ENCODE results near the gene PET117. TPM values are rescaled to one million over a fixed set of nuclear protein-coding genes. Genes with fewer than 3 reads are reported as not detected.
"Not testable (repeated sequence)": the region's sequence is repeated elsewhere in the genome, so short reads cannot be mapped to it uniquely, and the experiment has no call there.

The PET117 gene, protein sequence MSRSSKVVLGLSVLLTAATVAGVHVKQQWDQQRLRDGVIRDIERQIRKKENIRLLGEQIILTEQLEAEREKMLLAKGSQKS
- total RNA-seq (10 to 100 TPM; 14.1 to 15.0 TPM), polyA plus RNA-seq (10 to 100 TPM; 23.9 to 40.9 TPM)

DNA sequence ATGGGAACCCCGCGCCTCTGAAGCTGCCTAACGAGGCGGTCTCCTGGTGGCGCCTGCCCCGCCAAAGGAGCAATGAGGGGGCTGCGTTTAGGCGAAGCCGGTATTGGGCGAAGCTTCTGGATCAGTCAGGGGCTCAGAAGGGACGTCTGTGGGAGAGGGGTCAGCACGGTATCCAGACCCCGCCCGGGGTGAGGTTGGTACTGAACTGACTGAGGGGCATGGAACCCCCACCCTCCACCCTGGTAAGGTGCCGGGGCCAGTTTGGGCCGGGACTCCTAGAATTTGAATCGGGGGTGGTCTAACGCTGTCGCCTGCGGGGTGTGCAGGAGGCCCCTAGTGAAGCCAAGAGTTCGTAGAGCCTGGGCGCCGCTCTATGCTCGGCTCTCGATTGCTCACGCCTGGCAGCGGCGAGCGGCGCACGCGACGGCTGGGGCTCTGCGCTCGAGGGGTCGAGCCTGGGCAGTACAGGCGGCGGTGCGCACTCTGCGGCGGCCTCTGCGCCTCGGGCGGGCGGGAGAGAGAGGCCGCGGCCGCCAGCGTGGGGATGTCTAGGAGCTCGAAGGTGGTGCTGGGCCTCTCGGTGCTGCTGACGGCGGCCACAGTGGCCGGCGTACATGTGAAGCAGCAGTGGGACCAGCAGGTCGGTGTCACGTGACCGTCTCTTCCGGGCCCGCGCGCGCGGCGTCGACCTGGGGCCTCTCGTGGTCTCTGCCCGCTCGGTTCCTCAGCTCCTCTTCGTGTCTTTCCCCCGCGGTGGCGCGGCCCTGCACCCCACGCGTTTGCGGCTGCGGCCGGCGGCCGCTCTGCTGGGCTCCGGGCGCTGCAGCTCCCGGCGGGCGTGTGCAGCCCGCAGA is at the start of gene PET117, which contains the start of gene KAT14:
Gene PET117, plus strand, starts transcription at position 452 of the 854 bp plus-strand sequence. Its CDS starts 93 bp downstream, at position 545.
Gene KAT14, plus strand, starts transcription at position 452 of the 854 bp plus-strand sequence. CDS start 4,798 bp downstream, outside the sequence.
- Mint-ChIP-seq H3K36me3 (peaks cover 7 to 12% of the 10 kb centered on the region in 2 donors), H3K4me1 (peaks cover 22 to 43% (median 30%) of the 10 kb centered on the region in 4 donors), H3K27ac (peak within 1 kb of the TSS; percentile 89 to 96 (median 92)), H3K4me3 (peak within 1 kb of the TSS; percentile 88 to 94 (median 90)), H3K9me3 (no peaks in the 10 kb centered on the region), H3K27me3 (no peaks in the 10 kb centered on the region)
- Histone ChIP-seq H3K4me1 (ENCODE audit: insufficient read depth, low read length) (peaks cover 34% of the 10 kb centered on the region), H3K36me3 (ENCODE audit: insufficient read depth, low read length) (peaks cover 3% of the 10 kb centered on the region), H3K4me3 (ENCODE audit: low read length in 2 of 2) (peak within 1 kb of the TSS; percentile 71 to 87), H3K27ac (ENCODE audit: low read depth, low read length) (peak within 1 kb of the TSS; percentile 78), H3K27me3 (ENCODE audit: insufficient read depth, low read length) (no peaks in the 10 kb centered on the region), H3K9me3 (ENCODE audit: control insufficient read depth in 1 of 2, low read length in 2 of 2) (no peaks in the 10 kb centered on the region)
- ChIA-PET POLR2A (ENCODE audit: partially characterized antibody) (interaction anchor here (0.8 to 3.6 kb wide), 14 partner anchors 11 to 656 kb away, joined by 3 to 64 read pairs (median 4); partner anchors contain the start of genes DSTN, DZANK1, MGME1 and POLR3F), CTCF (ENCODE audit: partially characterized antibody) (interaction anchor here (1.0 to 1.1 kb wide), 2 partner anchors 150 to 199 kb away, joined by 3 to 4 read pairs; partner anchors contain the start of gene ZNF133)
- intact Hi-C loops (cut with micrococcal nuclease): loop anchor here (1.0 to 10.0 kb wide), 7 partner anchors 169 to 657 kb away; partner anchors contain the start of genes DSTN, DZANK1, POLR3F and RRBP1
- peak; percentile 89 to 95 (median 92) for DNase-seq

DNA sequence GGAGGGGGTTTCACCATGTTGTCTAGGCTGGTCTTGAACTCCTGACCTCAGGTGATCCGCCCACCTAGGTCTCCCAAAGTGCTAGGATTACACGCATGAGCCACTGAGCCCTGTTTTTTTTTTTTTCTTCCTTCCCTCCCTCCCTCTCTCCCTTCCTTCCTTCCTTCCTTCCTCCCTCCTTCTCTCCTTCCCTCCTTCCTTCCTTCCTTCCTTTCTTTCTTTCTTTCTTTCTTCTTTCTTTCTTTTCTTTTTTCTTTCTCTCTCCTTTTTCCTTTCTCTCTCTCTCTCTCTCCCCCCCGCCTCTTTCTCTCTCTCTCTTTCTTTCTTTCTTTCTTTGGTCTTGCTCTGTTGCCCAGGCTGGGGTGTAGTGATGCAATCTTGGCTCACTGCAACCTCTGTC is 49.4 kb upstream of the PET117 start:
- H3K9me3 Mint-ChIP-seq; H3K4me1 ChIP-seq (ENCODE audit: insufficient read depth, low read length); H3K4me3 ChIP-seq (ENCODE audit: low read length in 2 of 2); POLR2A ChIA-PET (ENCODE audit: partially characterized antibody); H3K27me3 ChIP-seq (ENCODE audit: insufficient read depth, low read length); H3K27me3 Mint-ChIP-seq; H3K36me3 Mint-ChIP-seq; DNase-seq; H3K27ac ChIP-seq (ENCODE audit: low read depth, low read length); H3K4me3 Mint-ChIP-seq; H3K36me3 ChIP-seq (ENCODE audit: insufficient read depth, low read length); H3K27ac Mint-ChIP-seq; H3K4me1 Mint-ChIP-seq; H3K9me3 ChIP-seq (ENCODE audit: control insufficient read depth in 1 of 2, low read length in 2 of 2); intact Hi-C loops (cut with micrococcal nuclease): not testable (repeated sequence)
- CTCF ChIA-PET (ENCODE audit: partially characterized antibody): interaction anchor here (0.7 kb wide), 1 partner anchor 300 kb away, joined by 4 read pairs; no protein-coding TSS in a partner anchor

DNA sequence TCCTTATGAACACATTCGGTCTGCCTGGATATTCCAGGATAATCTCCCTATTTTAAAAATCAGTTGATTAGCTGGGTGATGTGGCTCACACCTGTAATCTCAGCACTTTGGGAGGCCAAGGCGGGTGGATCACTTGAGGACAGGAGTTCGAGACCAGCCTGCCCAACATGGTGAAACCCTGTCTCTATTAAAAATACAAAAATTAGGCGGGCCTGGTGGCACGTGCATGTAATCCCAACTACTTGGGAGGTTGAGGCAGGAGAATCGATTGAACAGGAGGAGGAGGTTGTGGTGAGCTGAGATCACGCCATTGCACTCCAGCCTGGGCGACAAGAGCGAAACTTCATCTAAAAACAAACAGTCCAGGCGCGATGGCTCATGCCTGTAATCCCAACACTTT is 48.8 kb upstream of the PET117 start:
- H3K36me3 Mint-ChIP-seq, H3K27ac Mint-ChIP-seq: not testable (repeated sequence)

DNA sequence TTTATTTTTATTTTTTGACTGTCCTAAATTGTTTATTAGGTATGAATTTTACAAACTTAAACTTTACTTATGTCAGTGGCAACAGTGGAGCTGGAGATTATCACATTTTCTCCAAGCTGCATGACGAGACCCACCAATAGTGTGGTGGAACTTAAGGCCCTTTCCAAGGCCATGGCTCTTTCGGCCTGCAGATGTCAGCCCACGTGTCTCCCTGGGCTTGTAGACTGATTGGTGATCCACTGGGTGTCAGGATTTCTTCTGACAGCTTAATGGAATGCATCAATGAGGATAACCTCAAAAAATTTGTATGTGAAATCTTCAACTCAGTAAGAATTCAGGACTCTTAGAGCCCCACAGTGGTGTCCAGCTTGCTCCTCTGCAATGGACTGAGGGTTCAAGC is 47.6 kb upstream of the PET117 start:
- Mint-ChIP-seq H3K9me3 (no peaks in the 10 kb centered on the region), H3K36me3 (no peaks in the 10 kb centered on the region), H3K4me1 (no peaks in the 10 kb centered on the region), H3K27me3 (peaks cover 4 to 13% of the 10 kb centered on the region in 2 donors), H3K4me3 (no peak overlapping the region), H3K27ac (no peak overlapping the region)
- ChIA-PET POLR2A (ENCODE audit: partially characterized antibody) (no interaction called here), CTCF (ENCODE audit: partially characterized antibody) (no interaction called here)
- Histone ChIP-seq H3K27me3 (ENCODE audit: insufficient read depth, low read length) (no peaks in the 10 kb centered on the region), H3K36me3 (ENCODE audit: insufficient read depth, low read length) (no peaks in the 10 kb centered on the region), H3K27ac (ENCODE audit: low read depth, low read length) (no peak overlapping the region), H3K4me3 (ENCODE audit: low read length in 2 of 2) (no peak overlapping the region), H3K9me3 (ENCODE audit: control insufficient read depth in 1 of 2, low read length in 2 of 2) (no peaks in the 10 kb centered on the region), H3K4me1 (ENCODE audit: insufficient read depth, low read length) (no peaks in the 10 kb centered on the region)
- intact Hi-C loops (cut with micrococcal nuclease): no loop called here
- no peak for DNase-seq

More for the DNA sequence above, 48.8 kb upstream of the PET117 start:
- H3K36me3 ChIP-seq (ENCODE audit: insufficient read depth, low read length); H3K27me3 ChIP-seq (ENCODE audit: insufficient read depth, low read length); H3K9me3 Mint-ChIP-seq; POLR2A ChIA-PET (ENCODE audit: partially characterized antibody); H3K27me3 Mint-ChIP-seq; H3K4me1 Mint-ChIP-seq; intact Hi-C loops (cut with micrococcal nuclease); CTCF ChIA-PET (ENCODE audit: partially characterized antibody); H3K4me3 Mint-ChIP-seq; H3K9me3 ChIP-seq (ENCODE audit: control insufficient read depth in 1 of 2, low read length in 2 of 2); H3K4me1 ChIP-seq (ENCODE audit: insufficient read depth, low read length); DNase-seq; H3K4me3 ChIP-seq (ENCODE audit: low read length in 2 of 2); H3K27ac ChIP-seq (ENCODE audit: low read depth, low read length): not testable (repeated sequence)

DNA sequence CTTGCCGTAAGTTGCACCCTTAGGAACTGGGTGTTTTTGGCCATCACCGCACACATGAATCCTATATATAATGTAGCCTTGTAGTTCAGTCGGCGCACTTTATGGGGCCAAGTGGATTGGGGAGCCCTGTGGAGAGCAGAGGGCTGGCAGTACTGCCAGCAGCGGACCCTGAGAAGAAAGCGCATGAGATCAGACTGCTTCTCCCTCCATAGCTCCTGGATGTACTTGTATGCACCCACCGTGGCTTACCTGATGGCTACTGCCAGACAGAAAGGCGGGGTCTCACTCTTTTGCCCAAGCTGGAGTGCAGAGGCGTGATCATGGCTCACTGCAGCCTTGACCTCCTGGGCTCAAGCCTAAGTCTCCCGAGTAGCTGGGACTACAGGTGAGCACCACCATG is 47.2 kb upstream of the PET117 start:
- Histone ChIP-seq H3K4me1 (ENCODE audit: insufficient read depth, low read length) (no peaks in the 10 kb centered on the region), H3K4me3 (ENCODE audit: low read length in 2 of 2) (no peak overlapping the region), H3K9me3 (ENCODE audit: control insufficient read depth in 1 of 2, low read length in 2 of 2) (no peaks in the 10 kb centered on the region), H3K36me3 (ENCODE audit: insufficient read depth, low read length) (no peaks in the 10 kb centered on the region), H3K27ac (ENCODE audit: low read depth, low read length) (no peak overlapping the region), H3K27me3 (ENCODE audit: insufficient read depth, low read length) (no peaks in the 10 kb centered on the region)
- POLR2A ChIA-PET (ENCODE audit: partially characterized antibody): no interaction called here
- Mint-ChIP-seq H3K9me3 (no peaks in the 10 kb centered on the region), H3K36me3 (no peaks in the 10 kb centered on the region), H3K27me3 (peaks cover 4 to 13% of the 10 kb centered on the region in 2 donors), H3K27ac (no peak overlapping the region), H3K4me3 (no peak overlapping the region), H3K4me1 (no peaks in the 10 kb centered on the region)
- CTCF ChIA-PET (ENCODE audit: partially characterized antibody): no interaction called here
- no peak for DNase-seq
- intact Hi-C loops (cut with micrococcal nuclease): no loop called here

DNA sequence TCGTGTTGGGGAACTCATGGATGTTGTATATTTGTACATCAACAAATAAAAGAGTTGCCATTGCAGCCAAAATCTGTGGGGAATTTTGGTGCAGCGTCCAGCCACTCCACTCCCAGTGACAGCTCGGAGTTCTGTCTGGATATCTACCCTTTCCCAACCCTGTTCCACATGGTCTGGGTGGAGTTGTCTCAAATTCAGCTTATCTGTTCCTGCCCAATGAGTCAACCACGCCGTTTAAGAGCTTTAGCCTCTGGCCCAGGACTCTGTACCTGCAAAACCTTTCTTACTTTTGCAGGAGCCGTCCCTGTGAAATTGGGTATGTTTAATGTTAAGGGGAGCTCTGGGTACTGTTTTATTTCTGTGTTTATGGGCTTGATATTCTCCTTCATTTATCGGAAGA is 46.0 kb upstream of the PET117 start:
- Histone ChIP-seq H3K4me3 (ENCODE audit: low read length in 2 of 2) (no peak overlapping the region), H3K4me1 (ENCODE audit: insufficient read depth, low read length) (no peaks in the 10 kb centered on the region), H3K9me3 (ENCODE audit: control insufficient read depth in 1 of 2, low read length in 2 of 2) (no peaks in the 10 kb centered on the region), H3K27me3 (ENCODE audit: insufficient read depth, low read length) (no peaks in the 10 kb centered on the region), H3K36me3 (ENCODE audit: insufficient read depth, low read length) (no peaks in the 10 kb centered on the region), H3K27ac (ENCODE audit: low read depth, low read length) (no peak overlapping the region)
- H3K9me3 Mint-ChIP-seq: peaks cover 0 to 2% (median 0%) of the 10 kb centered on the region in 8 donors
- intact Hi-C loops (cut with micrococcal nuclease): no loop called here
- H3K27me3 Mint-ChIP-seq: peaks cover 4 to 13% of the 10 kb centered on the region in 2 donors
- no peak for DNase-seq
- H3K36me3 Mint-ChIP-seq: no peaks in the 10 kb centered on the region
- no peak overlapping the region for H3K27ac Mint-ChIP-seq
- ChIA-PET CTCF (ENCODE audit: partially characterized antibody) (no interaction called here), POLR2A (ENCODE audit: partially characterized antibody) (no interaction called here)
- no peak overlapping the region for H3K4me3 Mint-ChIP-seq
- H3K4me1 Mint-ChIP-seq: no peaks in the 10 kb centered on the region

DNA sequence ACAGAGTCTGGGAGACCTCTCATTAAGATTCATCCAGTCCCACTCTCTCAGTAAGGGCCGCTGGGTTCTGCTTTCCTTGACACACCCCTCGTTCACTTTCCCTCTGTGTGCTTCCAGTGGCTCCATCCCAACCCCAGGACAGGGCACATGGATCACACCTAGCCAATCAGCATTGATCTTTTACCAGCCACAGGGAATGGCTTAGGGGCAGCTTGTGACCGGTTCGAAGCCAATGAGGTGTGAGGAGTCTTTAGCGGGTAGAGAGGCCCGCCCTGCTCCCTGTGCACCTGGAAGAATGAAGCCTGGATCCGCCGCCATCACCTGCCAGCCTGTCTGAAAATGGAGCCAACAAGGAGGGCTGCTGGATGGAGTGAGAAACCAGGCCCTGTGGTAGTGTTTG is 44.8 kb upstream of the PET117 start:
- intact Hi-C loops (cut with micrococcal nuclease): no loop called here
- H3K27me3 Mint-ChIP-seq: peaks cover 6 to 17% of the 10 kb centered on the region in 2 donors
- Histone ChIP-seq H3K27me3 (ENCODE audit: insufficient read depth, low read length) (no peaks in the 10 kb centered on the region), H3K9me3 (ENCODE audit: control insufficient read depth in 1 of 2, low read length in 2 of 2) (no peaks in the 10 kb centered on the region), H3K4me1 (ENCODE audit: insufficient read depth, low read length) (no peaks in the 10 kb centered on the region), H3K4me3 (ENCODE audit: low read length in 2 of 2) (no peak overlapping the region), H3K36me3 (ENCODE audit: insufficient read depth, low read length) (no peaks in the 10 kb centered on the region), H3K27ac (ENCODE audit: low read depth, low read length) (no peak overlapping the region)
- POLR2A ChIA-PET (ENCODE audit: partially characterized antibody): no interaction called here
- no peaks in the 10 kb centered on the region for H3K36me3 Mint-ChIP-seq
- no peak overlapping the region for H3K4me3 Mint-ChIP-seq
- CTCF ChIA-PET (ENCODE audit: partially characterized antibody): no interaction called here
- H3K9me3 Mint-ChIP-seq: peaks cover 0 to 2% (median 0%) of the 10 kb centered on the region in 8 donors
- no peak overlapping the region for H3K27ac Mint-ChIP-seq
- DNase-seq: no peak
- H3K4me1 Mint-ChIP-seq: no peaks in the 10 kb centered on the region
